Measurements from ENCODE around the gene NPTX2. TPM values are rescaled to one million over a fixed set of nuclear protein-coding genes. Genes with fewer than 3 reads are reported as not detected.

Gene NPTX2
- total RNA-seq, 1 experiment from 2014 or later, result not detected

DNA sequence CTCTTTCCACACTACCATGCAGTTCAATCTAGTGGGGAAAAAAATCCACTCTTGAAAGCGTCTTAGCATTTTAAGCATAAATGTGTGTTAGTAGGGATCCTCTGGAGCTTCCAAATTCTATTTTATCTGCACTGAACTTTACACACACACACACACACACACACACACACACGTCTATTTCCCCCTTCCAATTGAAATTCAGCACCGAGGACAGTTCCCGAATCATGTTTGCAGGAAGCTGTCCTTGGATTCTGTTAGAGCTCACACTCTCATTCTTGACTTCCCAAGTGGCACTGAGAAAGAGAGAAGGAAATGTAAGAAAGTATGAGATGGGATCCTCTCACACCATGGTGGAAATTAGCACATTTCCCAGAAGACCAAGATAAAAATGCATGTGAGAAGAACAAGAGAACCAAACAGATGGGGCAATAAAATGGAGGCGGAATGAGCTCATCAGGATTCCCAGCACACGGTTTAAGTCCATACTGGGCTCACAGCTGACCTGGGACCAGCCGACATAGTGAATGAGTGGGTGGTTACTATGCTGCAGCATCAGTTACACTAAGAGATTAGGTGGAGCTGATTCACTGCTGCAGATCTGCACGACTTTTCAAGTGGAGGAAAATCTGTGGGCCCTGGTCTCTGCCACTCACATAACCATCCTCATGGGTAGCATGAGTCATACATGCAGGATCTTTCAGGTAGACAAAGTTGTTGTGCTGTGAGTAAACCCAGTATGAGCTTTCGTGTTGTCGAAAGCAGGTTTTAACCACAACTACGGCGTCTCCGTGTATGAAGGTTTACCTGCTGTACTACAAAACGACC is 3.3 kb upstream of the NPTX2 start:
- TF ChIP-seq ELF1 (IDR thresholded peaks at IDR 0.05; ENCODE audit: borderline replicate concordance, low read depth), result no peak
- no peak for TF ChIP-seq EZH2phosphoT487 (IDR thresholded peaks at IDR 0.05; ENCODE audit: borderline replicate concordance)
- TF ChIP-seq, protein P1, sequence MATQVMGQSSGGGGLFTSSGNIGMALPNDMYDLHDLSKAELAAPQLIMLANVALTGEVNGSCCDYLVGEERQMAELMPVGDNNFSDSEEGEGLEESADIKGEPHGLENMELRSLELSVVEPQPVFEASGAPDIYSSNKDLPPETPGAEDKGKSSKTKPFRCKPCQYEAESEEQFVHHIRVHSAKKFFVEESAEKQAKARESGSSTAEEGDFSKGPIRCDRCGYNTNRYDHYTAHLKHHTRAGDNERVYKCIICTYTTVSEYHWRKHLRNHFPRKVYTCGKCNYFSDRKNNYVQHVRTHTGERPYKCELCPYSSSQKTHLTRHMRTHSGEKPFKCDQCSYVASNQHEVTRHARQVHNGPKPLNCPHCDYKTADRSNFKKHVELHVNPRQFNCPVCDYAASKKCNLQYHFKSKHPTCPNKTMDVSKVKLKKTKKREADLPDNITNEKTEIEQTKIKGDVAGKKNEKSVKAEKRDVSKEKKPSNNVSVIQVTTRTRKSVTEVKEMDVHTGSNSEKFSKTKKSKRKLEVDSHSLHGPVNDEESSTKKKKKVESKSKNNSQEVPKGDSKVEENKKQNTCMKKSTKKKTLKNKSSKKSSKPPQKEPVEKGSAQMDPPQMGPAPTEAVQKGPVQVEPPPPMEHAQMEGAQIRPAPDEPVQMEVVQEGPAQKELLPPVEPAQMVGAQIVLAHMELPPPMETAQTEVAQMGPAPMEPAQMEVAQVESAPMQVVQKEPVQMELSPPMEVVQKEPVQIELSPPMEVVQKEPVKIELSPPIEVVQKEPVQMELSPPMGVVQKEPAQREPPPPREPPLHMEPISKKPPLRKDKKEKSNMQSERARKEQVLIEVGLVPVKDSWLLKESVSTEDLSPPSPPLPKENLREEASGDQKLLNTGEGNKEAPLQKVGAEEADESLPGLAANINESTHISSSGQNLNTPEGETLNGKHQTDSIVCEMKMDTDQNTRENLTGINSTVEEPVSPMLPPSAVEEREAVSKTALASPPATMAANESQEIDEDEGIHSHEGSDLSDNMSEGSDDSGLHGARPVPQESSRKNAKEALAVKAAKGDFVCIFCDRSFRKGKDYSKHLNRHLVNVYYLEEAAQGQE (IDR thresholded peaks at IDR 0.05; ENCODE audit: low read depth), result peak; percentile 86
- TF ChIP-seq, protein P2, sequence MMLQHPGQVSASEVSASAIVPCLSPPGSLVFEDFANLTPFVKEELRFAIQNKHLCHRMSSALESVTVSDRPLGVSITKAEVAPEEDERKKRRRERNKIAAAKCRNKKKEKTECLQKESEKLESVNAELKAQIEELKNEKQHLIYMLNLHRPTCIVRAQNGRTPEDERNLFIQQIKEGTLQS (IDR thresholded peaks at IDR 0.05), result no peak
- TF ChIP-seq ZFX (IDR thresholded peaks at IDR 0.05), result no peak
- TF ChIP-seq SRF (IDR thresholded peaks at IDR 0.05; ENCODE audit: low read depth), result no peak
- CTCF ChIA-PET, result no interaction called here
- peaks cover 35% of the 10 kb centered on the region for H3K27me3 ChIP-seq (ENCODE audit: insufficient read depth, low read length)
- no peak overlapping the region for H3K9ac ChIP-seq (ENCODE audit: low read length)
- no TSS peak for BruUV-seq (replicated peaks)
- RAD21 ChIA-PET (ENCODE audit: low non-redundant PET in 1 of 2, low total read pairs in 2 of 2, uncharacterized antibody in 2 of 2, unreplicated experiment in 2 of 2), result interaction anchor here in 1 of 2 experiments (0.6 kb wide), 1 partner anchor 224 kb away, joined by 6 read pairs; no protein-coding TSS in a partner anchor
- no peaks in the 10 kb centered on the region for H3K36me3 ChIP-seq (ENCODE audit: control insufficient read depth in 1 of 2, insufficient read depth in 2 of 2, low read length in 2 of 2)
- POLR2A ChIA-PET, result interaction anchor here (0.8 kb wide), 1 partner anchor 17 kb away, joined by 3 read pairs; no protein-coding TSS in a partner anchor
- DNase-seq (ENCODE audit: low read depth, low spot score) (no peak), ATAC-seq (no peak)
- no peak overlapping the region for H3K4me3 ChIP-seq (replicated peaks in 1 of 2; ENCODE audit: low read depth in 1 of 2, low read length in 2 of 2)
- intact Hi-C loops (cut with micrococcal nuclease), result no loop called here
- no peak overlapping the region for H3K4me2 ChIP-seq (ENCODE audit: low read length)
- H3K27ac ChIP-seq (ENCODE audit: low read depth, low read length), result no peak overlapping the region
- no peaks in the 10 kb centered on the region for H3K9me3 ChIP-seq (ENCODE audit: control insufficient read depth in 1 of 2, insufficient read depth in 1 of 2, low read depth in 1 of 2, low read length in 2 of 2)
- no peak overlapping the region for H2AFZ ChIP-seq (ENCODE audit: low read depth, low read length, poor library complexity, severe bottlenecking)
- no peaks in the 10 kb centered on the region for H3K9me2 ChIP-seq (ENCODE audit: insufficient read depth)
- no peaks in the 10 kb centered on the region for H3K79me2 ChIP-seq (ENCODE audit: insufficient read depth, low read length)
- H4K20me1 ChIP-seq (ENCODE audit: insufficient read depth), result no peaks in the 10 kb centered on the region
- H3K4me1 ChIP-seq (ENCODE audit: control insufficient read depth in 1 of 2, insufficient read depth in 2 of 2, low read length in 2 of 2), result no peaks in the 10 kb centered on the region

All from HCT116 (cell line).